C4-2B (cell line): ENCODE measurements around the gene CPAMD8.
"Not testable (repeated sequence)": the region's sequence is repeated elsewhere in the genome, so short reads cannot be mapped to it uniquely, and the experiment has no call there.

ENCODE experiments used
- H3K27ac ChIP-seq: fragments of 450-650 bp; 2 replicates; pipeline ENCODE4 v1.5.1; 2017
- ZFX ChIP-seq: fragments of 450-650 bp; IDR thresholded peaks from 2 replicates; pipeline ENCODE4 v1.6.1; 2017
- TF ChIP-seq, protein P1 (sequence below): fragments of 450-650 bp; conservative IDR thresholded peaks from 2 replicates; pipeline ENCODE4 v1.5.1; 2017; ENCODE audit warnings: mild to moderate bottlenecking

The CPAMD8 gene

DNA sequence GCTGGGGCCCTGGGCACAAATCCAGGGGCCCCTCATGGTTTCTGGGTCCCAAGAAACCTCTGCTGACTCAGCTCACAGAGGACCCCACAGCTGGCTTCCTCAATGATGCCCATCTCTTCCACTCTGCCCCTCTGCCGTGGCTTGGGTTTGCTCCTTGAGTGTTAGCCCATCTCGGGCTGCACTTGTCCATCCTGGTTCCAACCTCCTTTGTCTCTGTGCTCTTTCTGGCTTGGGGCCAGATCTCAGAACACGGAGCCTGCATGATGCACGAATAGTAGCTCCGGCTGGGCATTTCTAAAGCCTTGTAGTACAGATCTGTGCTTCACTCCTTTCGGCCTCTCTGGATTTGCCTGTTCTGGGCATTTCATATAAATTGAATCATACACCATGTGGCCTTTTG, 84.0 kb downstream of the CPAMD8 start:
- no peak overlapping the region for H3K27ac ChIP-seq
- TF ChIP-seq, protein P1, sequence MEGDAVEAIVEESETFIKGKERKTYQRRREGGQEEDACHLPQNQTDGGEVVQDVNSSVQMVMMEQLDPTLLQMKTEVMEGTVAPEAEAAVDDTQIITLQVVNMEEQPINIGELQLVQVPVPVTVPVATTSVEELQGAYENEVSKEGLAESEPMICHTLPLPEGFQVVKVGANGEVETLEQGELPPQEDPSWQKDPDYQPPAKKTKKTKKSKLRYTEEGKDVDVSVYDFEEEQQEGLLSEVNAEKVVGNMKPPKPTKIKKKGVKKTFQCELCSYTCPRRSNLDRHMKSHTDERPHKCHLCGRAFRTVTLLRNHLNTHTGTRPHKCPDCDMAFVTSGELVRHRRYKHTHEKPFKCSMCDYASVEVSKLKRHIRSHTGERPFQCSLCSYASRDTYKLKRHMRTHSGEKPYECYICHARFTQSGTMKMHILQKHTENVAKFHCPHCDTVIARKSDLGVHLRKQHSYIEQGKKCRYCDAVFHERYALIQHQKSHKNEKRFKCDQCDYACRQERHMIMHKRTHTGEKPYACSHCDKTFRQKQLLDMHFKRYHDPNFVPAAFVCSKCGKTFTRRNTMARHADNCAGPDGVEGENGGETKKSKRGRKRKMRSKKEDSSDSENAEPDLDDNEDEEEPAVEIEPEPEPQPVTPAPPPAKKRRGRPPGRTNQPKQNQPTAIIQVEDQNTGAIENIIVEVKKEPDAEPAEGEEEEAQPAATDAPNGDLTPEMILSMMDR = no peak
- no peak for TF ChIP-seq ZFX

DNA sequence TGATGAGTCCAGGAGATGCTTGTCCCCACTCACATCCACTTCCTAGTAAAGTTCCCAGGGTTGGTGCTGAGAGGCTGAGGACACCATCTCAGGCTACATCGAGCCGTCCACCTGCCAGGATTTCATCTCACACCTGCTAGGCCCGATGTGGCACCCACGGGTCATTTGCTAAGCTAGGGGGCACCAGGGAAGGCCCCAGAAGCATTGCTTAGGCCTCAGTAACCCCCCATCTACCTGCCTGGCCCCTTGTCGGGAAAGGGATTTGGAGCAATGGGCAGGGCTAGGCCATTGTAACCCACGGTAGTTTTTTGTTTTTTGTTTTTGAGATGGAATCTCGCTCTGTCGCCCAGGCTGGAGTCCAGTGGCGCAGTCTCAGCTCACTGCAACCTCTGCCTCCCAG, 86.0 kb downstream of the CPAMD8 start:
- no peak overlapping the region for H3K27ac ChIP-seq
- TF ChIP-seq, protein P1 = no peak
- TF ChIP-seq ZFX = no peak

DNA sequence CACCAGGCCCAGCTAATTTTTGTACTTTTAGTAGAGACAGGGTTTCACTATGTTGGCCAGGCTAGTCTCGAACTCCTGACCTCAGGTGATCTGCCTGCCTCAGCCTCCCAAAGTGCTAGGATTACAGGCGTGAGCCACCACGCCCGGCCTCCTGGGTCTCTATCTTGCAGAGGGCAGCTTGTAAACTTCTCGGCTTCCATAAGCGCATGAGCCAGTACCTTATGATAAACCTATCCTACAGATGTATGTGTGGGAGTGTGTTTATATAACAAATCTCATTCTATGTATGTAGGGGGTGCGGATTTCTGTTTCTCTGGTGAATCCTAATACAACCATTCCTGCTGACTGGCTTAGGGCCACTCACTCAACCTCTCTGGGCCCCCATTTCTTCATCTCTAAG, 86.5 kb downstream of the CPAMD8 start:
- H3K27ac ChIP-seq = not testable (repeated sequence)

DNA sequence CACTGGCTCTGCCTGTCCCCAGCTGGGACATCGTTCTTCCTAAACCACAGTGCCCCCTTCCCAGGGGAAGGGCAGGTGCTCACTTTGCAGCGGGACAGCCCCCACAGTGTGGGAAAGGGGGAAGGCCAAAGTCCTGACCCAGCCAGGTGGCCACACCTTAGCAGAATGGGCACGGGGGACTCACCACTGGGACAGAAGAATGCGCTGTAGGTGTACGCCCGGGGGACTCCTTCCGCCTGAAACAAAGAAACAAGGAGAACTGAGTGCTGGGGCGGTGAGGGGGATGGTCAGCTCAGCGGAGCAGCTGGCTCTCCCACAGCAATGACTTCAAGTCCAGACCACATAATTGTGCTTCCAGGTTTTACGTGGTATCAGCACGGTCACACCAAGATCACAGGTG, 88.4 kb downstream of the CPAMD8 start:
- no peak overlapping the region for H3K27ac ChIP-seq
- TF ChIP-seq, protein P1 = no peak
- TF ChIP-seq ZFX = no peak

DNA sequence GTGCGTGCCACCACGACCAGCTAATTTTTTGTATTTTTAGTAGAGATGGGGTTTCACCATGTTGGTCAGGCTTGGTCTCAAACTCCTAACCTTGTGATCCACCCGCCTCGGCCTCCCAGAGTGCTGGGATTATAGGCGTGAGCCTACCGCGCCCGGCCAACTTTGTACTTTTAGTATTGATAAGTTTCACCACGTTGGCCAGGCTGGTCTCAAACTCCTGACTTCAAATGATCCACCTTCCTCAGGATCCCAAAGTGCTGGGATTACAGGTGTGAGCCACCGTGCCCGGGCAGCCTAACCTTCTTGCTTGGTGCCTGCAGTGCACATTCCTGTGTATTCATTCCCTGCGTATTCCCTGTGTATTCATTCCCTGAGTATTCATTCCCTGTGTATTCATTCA, 88.8 kb downstream of the CPAMD8 start:
- not testable (repeated sequence) for H3K27ac ChIP-seq

DNA sequence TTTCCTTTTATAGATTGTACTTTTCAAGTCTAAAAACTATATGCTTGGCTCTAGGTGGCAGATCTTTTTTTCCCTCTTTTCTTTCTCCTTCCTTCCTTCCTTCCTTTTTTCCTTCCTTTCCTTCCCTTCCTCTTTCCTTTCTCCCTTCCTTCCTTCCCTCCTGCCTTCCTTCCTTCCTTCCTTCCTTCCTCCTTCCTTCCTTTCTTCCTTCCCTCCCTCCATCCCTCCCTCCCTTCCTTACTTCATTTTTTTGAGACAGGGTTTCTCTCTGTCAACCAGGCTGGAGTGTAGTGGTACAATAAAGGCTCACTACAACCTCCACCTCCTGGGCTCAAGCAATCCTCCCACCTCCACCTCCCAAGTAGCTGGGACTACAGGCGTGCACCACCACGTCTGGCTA, 89.7 kb downstream of the CPAMD8 start:
- TF ChIP-seq ZFX = no peak
- TF ChIP-seq, protein P1 = no peak
- no peak overlapping the region for H3K27ac ChIP-seq

DNA sequence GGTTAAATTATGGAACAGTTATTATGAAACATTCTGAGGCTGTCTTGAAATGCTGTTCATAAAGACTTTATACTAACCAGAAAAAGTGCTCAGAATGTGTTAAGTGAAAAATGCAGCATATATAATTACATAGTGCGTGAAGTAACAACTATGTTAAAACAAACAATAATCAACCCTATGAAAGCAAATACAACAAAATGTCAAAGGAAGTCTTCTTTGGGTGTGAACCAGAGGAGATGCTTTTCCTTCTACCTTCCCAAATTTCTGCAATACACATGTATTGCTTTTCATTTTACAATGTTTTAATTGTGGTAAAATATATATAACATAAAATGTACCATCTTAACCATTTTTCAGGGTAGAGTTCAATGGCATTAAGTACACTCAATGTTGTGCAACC, 92.1 kb downstream of the CPAMD8 start:
- no peak for TF ChIP-seq ZFX
- TF ChIP-seq, protein P1 = no peak
- no peak overlapping the region for H3K27ac ChIP-seq

DNA sequence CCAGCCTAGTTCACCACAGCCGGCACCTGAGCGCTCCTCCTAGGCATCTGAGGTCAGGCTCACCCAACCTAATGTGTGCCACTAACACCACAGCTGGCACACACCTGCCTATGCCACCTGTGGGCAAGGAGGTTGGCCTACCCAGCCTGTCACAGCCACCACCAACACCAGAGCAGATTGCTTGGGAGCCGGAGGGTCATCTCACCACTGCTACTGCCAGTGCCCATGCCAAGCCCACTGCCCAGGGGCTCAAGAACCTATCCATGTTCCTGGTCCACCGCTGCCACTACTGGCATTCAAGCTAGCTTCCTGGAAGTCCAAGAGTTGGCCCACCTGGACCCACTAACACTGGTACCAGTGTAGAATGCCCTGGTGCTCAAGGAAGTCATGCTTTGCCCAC, 95.3 kb downstream of the CPAMD8 start:
- H3K27ac ChIP-seq = no peak overlapping the region
- TF ChIP-seq, protein P1 = no peak
- TF ChIP-seq ZFX = no peak

DNA sequence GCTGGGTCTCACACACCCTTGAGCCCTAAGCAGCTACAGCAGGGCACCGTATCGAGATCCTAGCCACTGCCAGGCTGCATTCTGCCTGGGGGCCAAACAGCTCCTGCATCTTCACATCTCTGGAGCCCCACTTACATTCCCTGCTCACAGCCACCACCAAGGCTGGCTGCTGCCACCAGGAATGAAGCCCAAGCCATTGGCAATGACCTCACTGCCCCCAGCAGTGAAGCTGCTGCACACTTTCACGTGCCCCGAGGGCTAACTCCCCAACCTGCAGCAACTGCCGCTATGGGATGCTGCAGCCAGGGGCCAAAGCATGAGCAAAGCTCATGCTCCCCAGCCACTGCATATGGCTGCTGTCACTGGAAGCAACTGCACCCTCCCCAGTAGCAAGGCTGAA, 95.9 kb downstream of the CPAMD8 start:
- no peak for TF ChIP-seq ZFX
- TF ChIP-seq, protein P1 = no peak
- no peak overlapping the region for H3K27ac ChIP-seq
